Activated naive CD8-positive, alpha-beta T cell treated with anti-CD3 and anti-CD28 coated beads for 36 hours (primary cell): ENCODE results near the gene OPN4. TPM values are rescaled to one million over a fixed set of nuclear protein-coding genes. Genes with fewer than 3 reads are reported as not detected.
"Not testable (repeated sequence)": the region's sequence is repeated elsewhere in the genome, so short reads cannot be mapped to it uniquely, and the experiment has no call there.

Experiments
- DNase-seq: peaks from one replicate; pipeline ENCODE4 v3.0.0; 2021
- H3K27ac Mint-ChIP-seq: one replicate; pipeline ENCODE4 v1.8.0; 2022; ENCODE audit warnings: mild to moderate bottlenecking, moderate library complexity, mixed read lengths
- H3K27me3 Mint-ChIP-seq: one replicate; pipeline ENCODE4 v1.8.0; 2022; ENCODE audit warnings: mild to moderate bottlenecking, mixed read lengths
- H3K36me3 Mint-ChIP-seq: one replicate; pipeline ENCODE4 v1.8.0; 2021; ENCODE audit warnings: mild to moderate bottlenecking, mixed read lengths
- H3K4me1 Mint-ChIP-seq: one replicate; pipeline ENCODE4 v1.8.0; 2021; ENCODE audit warnings: mixed read lengths
- H3K4me3 Mint-ChIP-seq: one replicate; pipeline ENCODE4 v1.8.0; 2022; ENCODE audit warnings: mild to moderate bottlenecking, moderate library complexity, mixed read lengths
- H3K9me3 Mint-ChIP-seq: one replicate; pipeline ENCODE4 v1.8.0; 2022; ENCODE audit warnings: mixed read lengths
- total RNA-seq, 2 experiments: library from RNA; stranded (reverse); gene quantifications; one replicate each; pipeline ENCODE4 v1.2.3, GENCODE V29; 2021

Gene OPN4
- total RNA-seq, 2 experiments from 2014 or later: not detected

DNA sequence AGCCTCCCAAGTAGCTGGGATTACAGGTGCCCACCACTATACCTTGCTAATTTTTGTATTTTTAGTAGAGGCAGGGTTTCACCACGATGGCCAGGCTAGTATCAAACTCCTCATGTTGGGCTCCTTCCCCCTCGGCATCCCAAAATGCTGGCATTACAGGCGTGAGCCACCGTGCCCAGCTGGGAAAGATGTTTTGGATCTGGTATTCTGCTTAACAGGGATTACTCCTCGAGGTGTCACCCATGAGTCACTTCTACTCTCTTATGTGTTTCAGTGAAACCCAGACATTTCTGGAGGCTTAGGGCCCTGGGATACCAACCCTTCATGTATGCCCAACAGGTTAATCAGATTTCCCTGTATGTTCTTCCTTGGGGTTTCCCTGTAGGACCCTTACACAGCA, 11.8 kb upstream of the OPN4 start:
- H3K27ac Mint-ChIP-seq: no peak overlapping the region
- no peak overlapping the region for H3K4me3 Mint-ChIP-seq
- H3K27me3 Mint-ChIP-seq: peaks cover 19% of the 10 kb centered on the region
- no peak for DNase-seq
- H3K36me3 Mint-ChIP-seq: no peaks in the 10 kb centered on the region
- peaks cover 2% of the 10 kb centered on the region for H3K9me3 Mint-ChIP-seq
- peaks cover 12% of the 10 kb centered on the region for H3K4me1 Mint-ChIP-seq

DNA sequence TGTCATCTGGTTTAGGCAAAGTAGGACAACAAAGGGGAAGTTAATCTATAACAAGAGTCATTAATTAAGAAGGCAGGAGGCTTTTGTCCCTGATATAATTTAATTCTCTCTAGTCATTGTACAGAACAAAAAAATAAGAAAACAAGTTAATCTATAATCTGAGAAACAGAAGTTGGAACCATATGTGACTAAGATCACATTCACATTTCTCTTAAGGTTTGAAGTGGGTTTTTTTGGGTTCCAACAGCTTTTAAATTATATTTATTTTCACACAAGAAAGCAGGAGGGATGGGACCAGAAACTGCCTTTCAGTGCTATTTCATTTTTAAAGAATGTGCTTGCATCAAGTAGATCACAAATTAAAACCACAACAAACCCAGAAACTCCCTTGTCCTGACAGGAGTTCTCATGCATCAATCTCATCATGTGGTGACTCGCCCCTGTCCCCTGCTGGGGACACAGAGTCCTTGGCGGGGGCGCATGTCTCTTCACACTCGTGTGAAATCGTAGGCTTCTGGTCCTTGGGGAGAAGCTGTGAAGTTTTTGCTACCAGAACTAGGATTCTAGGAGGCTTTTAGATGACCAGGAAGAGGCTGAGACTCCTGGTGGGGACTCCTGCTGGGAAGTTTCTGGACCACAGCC, 10.1 kb upstream of the OPN4 start:
- no peak for DNase-seq
- H3K27ac Mint-ChIP-seq: no peak overlapping the region
- H3K4me3 Mint-ChIP-seq: no peak overlapping the region
- no peaks in the 10 kb centered on the region for H3K36me3 Mint-ChIP-seq
- peaks cover 2% of the 10 kb centered on the region for H3K9me3 Mint-ChIP-seq
- H3K4me1 Mint-ChIP-seq: peaks cover 12% of the 10 kb centered on the region
- H3K27me3 Mint-ChIP-seq: peaks cover 19% of the 10 kb centered on the region

DNA sequence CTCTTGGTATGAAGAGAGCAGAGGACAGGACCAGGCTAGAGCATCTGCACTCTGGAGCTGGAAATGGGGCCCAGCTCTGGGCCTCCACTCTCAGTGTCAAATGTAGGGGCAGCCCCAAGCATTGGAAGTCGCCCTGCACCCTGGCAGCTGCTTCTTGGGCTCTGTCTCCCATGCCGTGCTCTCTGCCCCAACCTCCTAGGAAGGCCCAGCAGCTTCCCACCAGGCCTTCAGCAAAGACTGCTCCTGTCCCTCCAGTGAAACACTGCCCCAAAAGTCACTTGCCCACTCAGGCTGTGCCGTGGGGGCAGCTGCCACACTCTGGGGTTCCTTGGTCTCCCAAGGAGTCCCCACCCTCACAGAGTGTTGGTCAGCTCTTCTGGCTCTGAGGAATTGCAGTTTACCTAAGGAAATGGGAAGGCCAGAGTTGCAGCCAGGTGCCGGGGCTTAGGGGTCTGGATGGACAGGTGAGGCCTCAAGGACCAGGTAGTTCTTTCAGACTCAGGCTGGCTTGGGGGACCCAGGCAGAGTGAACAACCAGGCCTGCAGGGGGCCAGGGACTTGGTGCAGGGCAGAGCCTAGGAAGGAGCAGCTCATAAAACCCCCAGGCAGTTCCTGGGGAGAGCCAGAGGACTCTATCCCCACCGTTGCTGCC, 9.4 kb upstream of the OPN4 start:
- DNase-seq: no peak
- Mint-ChIP-seq H3K4me3 (no peak overlapping the region), H3K27me3 (peaks cover 19% of the 10 kb centered on the region)

GRCh38 chr10:86645621-86646165, 8.7 kb upstream of the OPN4 start:
- peaks cover 12% of the 10 kb centered on the region for H3K27me3 Mint-ChIP-seq
- not testable (repeated sequence) for DNase-seq, H3K4me3 Mint-ChIP-seq, H3K27ac Mint-ChIP-seq, H3K36me3 Mint-ChIP-seq, H3K9me3 Mint-ChIP-seq
- H3K4me1 Mint-ChIP-seq: peaks cover 12% of the 10 kb centered on the region

More for the DNA sequence above, 9.4 kb upstream of the OPN4 start:
- Mint-ChIP-seq H3K4me1 (peaks cover 12% of the 10 kb centered on the region), H3K9me3 (peaks cover 2% of the 10 kb centered on the region), H3K36me3 (no peaks in the 10 kb centered on the region), H3K27ac (no peak overlapping the region)

DNA sequence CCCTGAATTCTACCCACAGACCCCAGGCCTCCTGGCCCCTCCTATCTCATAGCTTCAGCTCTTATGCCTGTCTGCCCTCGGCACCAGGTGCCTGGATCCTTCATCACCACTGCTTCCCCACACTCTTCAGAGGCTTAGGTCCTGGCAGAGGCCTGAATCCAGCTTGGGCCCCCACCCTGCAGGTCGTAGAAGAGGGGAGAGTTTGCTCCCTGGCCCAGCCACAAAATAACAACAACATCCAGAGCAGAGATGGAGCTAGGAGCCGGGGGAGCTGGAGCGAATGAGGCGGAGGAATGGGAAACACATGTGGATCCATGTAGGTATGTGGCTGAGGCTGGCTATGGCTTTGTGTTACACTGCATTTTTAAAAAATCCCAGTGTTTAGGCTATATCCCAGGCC, 7.8 kb upstream of the OPN4 start:
- H3K4me3 Mint-ChIP-seq: no peak overlapping the region
- H3K9me3 Mint-ChIP-seq: peaks cover 2% of the 10 kb centered on the region
- H3K27me3 Mint-ChIP-seq: peaks cover 11% of the 10 kb centered on the region
- no peak for DNase-seq
- H3K4me1 Mint-ChIP-seq: peaks cover 12% of the 10 kb centered on the region
- H3K36me3 Mint-ChIP-seq: no peaks in the 10 kb centered on the region
- no peak overlapping the region for H3K27ac Mint-ChIP-seq

DNA sequence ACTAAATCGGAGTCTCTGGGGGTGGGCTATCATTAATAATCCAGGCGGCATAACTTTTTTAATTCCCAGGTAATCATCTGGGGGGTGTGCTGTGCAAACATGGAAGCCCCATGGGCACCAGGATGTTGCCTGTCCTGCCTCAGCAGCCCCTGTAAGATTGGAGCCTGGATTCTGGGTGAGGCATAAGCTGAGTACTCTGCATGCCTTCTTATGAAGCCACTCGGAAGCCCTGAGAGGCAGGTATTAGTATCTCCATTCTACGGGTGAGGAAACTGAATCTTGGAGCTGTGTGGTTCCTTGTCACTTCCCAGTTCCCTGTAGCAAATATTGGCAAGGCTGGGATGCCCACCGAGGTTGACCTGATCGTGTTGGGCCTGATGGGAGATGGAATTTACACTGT, 7.4 kb upstream of the OPN4 start:
- Mint-ChIP-seq H3K27me3 (peaks cover 7% of the 10 kb centered on the region), H3K27ac (no peak overlapping the region), H3K9me3 (no peaks in the 10 kb centered on the region), H3K4me1 (peaks cover 12% of the 10 kb centered on the region), H3K4me3 (no peak overlapping the region), H3K36me3 (no peaks in the 10 kb centered on the region)
- no peak for DNase-seq

DNA sequence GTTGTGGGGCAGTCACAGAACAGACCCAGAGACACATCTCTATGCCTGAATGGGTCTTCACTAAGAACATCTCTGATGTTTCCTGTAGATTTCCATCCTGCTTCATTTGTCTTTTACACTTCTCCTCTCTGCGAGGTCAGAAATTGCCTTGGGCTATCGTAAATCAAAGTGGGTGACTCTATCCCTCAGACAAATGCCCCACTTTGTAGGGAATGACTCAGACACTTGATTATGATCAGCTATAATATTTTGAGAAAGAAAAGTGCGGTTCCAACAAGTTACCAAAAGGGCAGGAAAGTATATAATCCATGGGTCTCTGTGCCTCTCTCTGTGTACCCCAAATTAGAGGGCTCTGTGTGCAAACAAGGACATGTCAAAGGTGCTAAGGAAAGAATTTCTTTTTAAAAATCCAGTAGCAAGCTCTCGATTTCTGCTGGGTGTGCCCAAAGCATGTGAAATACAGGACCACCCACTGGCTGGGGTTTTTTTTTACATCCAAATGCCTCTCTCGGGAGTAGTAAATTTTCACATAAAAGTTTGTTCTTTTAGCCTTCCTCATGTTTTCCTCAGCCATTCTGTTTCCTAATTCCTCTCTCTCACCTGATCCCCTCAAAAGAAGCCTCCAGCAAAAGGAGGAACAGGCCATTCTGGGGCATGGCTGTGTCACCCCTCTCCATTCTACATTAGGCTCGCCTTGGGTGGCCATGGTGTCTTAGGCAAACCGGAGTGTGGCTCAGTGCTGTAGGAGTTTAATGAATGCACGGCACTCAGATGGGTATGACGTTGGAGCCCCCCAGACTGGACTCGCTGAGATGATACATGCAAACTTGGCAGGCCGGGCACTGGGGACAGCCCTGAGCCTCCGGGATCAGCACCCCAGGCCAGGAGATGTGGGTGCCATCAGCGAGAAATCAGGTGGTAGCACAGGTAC, 6.3 kb upstream of the OPN4 start:
- no peak overlapping the region for H3K27ac Mint-ChIP-seq
- DNase-seq: no peak
- no peaks in the 10 kb centered on the region for H3K27me3 Mint-ChIP-seq
- H3K4me1 Mint-ChIP-seq: peaks cover 12% of the 10 kb centered on the region
- no peaks in the 10 kb centered on the region for H3K36me3 Mint-ChIP-seq
- H3K9me3 Mint-ChIP-seq: no peaks in the 10 kb centered on the region
- H3K4me3 Mint-ChIP-seq: no peak overlapping the region

GRCh38 chr10:86648704-86649427, 5.5 kb upstream of the OPN4 start:
- Mint-ChIP-seq H3K4me1 (peaks cover 4% of the 10 kb centered on the region), H3K36me3 (no peaks in the 10 kb centered on the region), H3K9me3 (no peaks in the 10 kb centered on the region), H3K27ac (no peak overlapping the region), H3K27me3 (no peaks in the 10 kb centered on the region), H3K4me3 (no peak overlapping the region)
- DNase-seq: no peak

DNA sequence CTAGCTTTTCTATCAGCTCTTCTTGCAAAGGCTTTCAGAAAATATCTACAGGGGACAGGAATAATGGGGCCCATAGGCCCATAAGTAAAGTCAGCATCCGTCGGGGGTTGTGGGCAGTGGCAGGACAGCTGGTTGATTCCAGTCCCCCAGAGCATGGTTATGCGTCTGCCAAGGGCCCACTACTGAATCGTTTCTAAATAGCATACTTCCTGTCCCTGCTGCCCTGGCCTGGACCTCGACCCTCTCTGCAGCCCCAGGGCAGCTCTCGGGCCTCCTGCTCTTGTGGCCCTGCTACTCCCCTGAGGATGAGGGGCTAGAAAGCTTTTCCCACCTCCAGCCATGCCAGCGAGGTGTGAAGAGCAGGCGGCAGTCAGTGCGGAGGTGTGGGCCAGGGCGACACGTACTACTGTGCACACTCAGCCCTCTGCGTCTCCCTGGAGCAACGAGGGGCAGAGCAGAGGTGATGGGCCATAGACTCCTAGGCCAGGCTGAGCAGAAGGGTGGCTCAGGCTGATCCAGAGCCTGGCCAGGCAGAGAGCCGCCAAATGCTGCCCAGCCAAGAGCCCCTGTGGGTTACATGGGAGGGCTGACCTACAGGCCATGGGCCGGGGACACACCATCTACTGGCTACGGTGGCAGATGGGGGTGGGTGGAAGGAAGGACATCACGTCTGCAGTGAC, 4.7 kb upstream of the OPN4 start:
- Mint-ChIP-seq H3K36me3 (no peaks in the 10 kb centered on the region), H3K9me3 (no peaks in the 10 kb centered on the region), H3K4me1 (no peaks in the 10 kb centered on the region), H3K4me3 (no peak overlapping the region), H3K27ac (no peak overlapping the region), H3K27me3 (no peaks in the 10 kb centered on the region)
- no peak for DNase-seq

DNA sequence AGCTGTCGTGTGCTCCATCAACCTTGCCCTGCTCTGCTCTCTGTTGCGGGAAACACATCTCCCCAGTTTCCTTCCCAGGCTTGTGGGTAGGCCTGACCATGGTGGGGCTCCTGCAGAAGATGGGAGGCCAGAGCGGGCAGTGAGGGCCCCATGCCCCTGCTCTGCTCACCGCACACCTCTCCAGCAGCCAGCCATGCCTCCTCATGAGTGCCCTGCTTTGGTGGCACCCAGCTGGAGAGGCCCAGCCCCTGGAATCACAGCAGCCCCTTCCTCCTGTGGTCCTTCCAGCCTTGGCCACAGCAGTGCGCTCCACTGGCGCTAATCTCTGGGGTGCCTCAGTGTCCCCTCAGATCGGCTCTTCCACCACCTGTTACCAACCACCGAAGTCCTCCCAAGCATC, 4.2 kb upstream of the OPN4 start:
- Mint-ChIP-seq H3K9me3 (no peaks in the 10 kb centered on the region), H3K27me3 (no peaks in the 10 kb centered on the region), H3K4me3 (no peak overlapping the region), H3K27ac (no peak overlapping the region), H3K36me3 (no peaks in the 10 kb centered on the region), H3K4me1 (no peaks in the 10 kb centered on the region)
- DNase-seq: no peak

GRCh38 chr10:86651021-86651471, 3.3 kb upstream of the OPN4 start:
- Mint-ChIP-seq H3K36me3 (no peaks in the 10 kb centered on the region), H3K27ac (no peak overlapping the region), H3K4me1 (no peaks in the 10 kb centered on the region), H3K27me3 (no peaks in the 10 kb centered on the region), H3K4me3 (no peak overlapping the region), H3K9me3 (no peaks in the 10 kb centered on the region)
- no peak for DNase-seq

DNA sequence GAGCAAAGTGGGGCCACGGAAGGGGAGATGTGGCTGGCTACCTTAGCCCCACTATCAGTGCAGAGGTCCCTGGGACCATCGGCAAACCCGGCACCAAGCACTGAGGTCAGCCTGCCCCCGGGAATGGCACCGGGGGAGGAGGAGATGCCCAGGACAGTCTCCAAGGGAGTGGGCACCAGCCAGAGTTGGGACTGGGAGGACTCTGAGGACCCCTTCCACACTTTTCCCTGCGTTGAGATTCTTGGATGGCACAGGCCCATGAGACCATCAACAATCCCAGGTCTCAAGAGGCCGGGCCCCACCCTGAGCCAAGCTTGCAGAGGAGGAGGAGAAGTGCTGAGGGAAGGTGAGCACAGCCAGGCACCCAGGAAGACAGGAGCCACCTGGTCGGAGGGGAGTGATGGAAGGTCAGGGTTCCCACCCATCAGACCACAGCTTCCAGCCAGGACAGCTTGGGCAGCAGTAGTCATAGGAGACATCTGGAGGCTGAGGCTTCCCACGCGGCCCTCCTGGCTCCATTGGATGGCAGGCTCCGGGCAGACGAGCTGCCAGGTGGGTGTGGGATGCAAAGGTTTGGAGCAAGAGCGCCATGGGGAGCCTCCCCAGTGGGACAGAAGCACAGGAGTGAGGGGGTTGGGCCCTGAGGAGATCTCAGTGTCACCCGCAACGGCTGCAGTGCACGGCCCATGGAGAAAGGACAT, 2.6 kb upstream of the OPN4 start:
- Mint-ChIP-seq H3K36me3 (no peaks in the 10 kb centered on the region), H3K4me3 (no peak overlapping the region), H3K9me3 (no peaks in the 10 kb centered on the region)

GRCh38 chr10:86652361-86653202, 1.8 kb upstream of the OPN4 start:
- Mint-ChIP-seq H3K36me3 (no peaks in the 10 kb centered on the region), H3K4me3 (no peak overlapping the region), H3K4me1 (no peaks in the 10 kb centered on the region), H3K27ac (no peak overlapping the region), H3K9me3 (no peaks in the 10 kb centered on the region), H3K27me3 (no peaks in the 10 kb centered on the region)
- no peak for DNase-seq

More for the DNA sequence above, 2.6 kb upstream of the OPN4 start:
- Mint-ChIP-seq H3K4me1 (no peaks in the 10 kb centered on the region), H3K27ac (no peak overlapping the region), H3K27me3 (no peaks in the 10 kb centered on the region)
- no peak for DNase-seq
